PC-3 (cell line): ENCODE measurements around the gene CSMD2.

ENCODE experiments used
- EZH2 ChIP-seq: fragments of 300-600 bp; sonication (generic); IDR thresholded peaks from one replicate; pipeline ENCODE4 v1.6.1; 2017; ENCODE audit warnings: antibody characterized with exemption, mild to moderate bottlenecking, low read length; ENCODE audit not compliant: unreplicated experiment
- EZH2phosphoT487 ChIP-seq: fragments of 300-600 bp; sonication (generic); IDR thresholded peaks from 2 replicates; pipeline ENCODE4 v1.6.1; 2018; ENCODE audit warnings: mild to moderate bottlenecking, antibody characterized with exemption, low read length, borderline replicate concordance
- TF ChIP-seq, protein P1 (sequence below): fragments of 300-600 bp; sonication (generic); conservative IDR thresholded peaks from 2 replicates; pipeline ENCODE4 v1.5.1; 2017; ENCODE audit warnings: antibody characterized with exemption, low read depth, mild to moderate bottlenecking, low read length

DNA sequence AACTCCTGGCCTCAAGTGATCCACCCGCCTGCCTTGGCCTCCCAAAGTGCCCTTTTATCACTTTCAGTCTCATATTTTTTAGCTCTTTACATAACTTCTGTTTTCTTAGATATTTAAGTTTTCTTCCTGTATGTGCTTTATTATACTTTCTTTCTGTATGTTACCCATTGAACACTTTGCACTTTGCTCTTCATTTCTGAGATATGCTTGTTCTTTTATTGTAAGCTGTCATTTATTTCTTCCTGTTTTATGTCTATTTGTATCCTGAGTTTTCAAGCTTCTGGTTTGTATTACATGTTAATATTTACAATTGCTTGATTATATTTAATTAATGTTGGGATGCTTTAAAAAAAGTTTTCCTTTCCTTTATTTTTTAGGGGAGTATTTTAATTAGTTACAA, 656.9 kb downstream of the CSMD2 start:
- TF ChIP-seq, protein P1, sequence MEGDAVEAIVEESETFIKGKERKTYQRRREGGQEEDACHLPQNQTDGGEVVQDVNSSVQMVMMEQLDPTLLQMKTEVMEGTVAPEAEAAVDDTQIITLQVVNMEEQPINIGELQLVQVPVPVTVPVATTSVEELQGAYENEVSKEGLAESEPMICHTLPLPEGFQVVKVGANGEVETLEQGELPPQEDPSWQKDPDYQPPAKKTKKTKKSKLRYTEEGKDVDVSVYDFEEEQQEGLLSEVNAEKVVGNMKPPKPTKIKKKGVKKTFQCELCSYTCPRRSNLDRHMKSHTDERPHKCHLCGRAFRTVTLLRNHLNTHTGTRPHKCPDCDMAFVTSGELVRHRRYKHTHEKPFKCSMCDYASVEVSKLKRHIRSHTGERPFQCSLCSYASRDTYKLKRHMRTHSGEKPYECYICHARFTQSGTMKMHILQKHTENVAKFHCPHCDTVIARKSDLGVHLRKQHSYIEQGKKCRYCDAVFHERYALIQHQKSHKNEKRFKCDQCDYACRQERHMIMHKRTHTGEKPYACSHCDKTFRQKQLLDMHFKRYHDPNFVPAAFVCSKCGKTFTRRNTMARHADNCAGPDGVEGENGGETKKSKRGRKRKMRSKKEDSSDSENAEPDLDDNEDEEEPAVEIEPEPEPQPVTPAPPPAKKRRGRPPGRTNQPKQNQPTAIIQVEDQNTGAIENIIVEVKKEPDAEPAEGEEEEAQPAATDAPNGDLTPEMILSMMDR, result no peak
- no peak for TF ChIP-seq EZH2
- TF ChIP-seq EZH2phosphoT487, result no peak
